Measurements from ENCODE around the gene EXO1.

Gene EXO1

GRCh38 chr1:241894016-241894415 lies 46.0 kb downstream of the EXO1 start:
- H3K36me3 ChIP-seq, result peaks cover 11% of the 10 kb centered on the region
- TF ChIP-seq CTCF (IDR thresholded peaks at IDR 0.05; ENCODE audit: low read depth, low read length), result no peak
- H3K27ac ChIP-seq, result no peak overlapping the region
- no peaks in the 10 kb centered on the region for H3K27me3 ChIP-seq (ENCODE audit: insufficient read depth, low read depth, severe bottlenecking)
- H3K4me3 ChIP-seq (ENCODE audit: low read depth, low read length), result no peak overlapping the region
- no peak for DNase-seq
- H3K9me3 ChIP-seq (ENCODE audit: severe bottlenecking), result no peaks in the 10 kb centered on the region

GRCh38 chr1:241895013-241895412 lies 47.0 kb downstream of the EXO1 start:
- no peak for TF ChIP-seq CTCF (IDR thresholded peaks at IDR 0.05; ENCODE audit: low read depth, low read length)
- Histone ChIP-seq H3K36me3 (peaks cover 10% of the 10 kb centered on the region), H3K4me3 (ENCODE audit: low read depth, low read length) (no peak overlapping the region), H3K27ac (no peak overlapping the region), H3K9me3 (ENCODE audit: severe bottlenecking) (no peaks in the 10 kb centered on the region), H3K27me3 (ENCODE audit: insufficient read depth, low read depth, severe bottlenecking) (no peaks in the 10 kb centered on the region)
- DNase-seq, result no peak

GRCh38 chr1:241896670-241896962 lies 48.6 kb downstream of the EXO1 start:
- DNase-seq, result no peak
- H3K9me3 ChIP-seq (ENCODE audit: severe bottlenecking), result no peaks in the 10 kb centered on the region
- no peaks in the 10 kb centered on the region for H3K36me3 ChIP-seq
- H3K4me3 ChIP-seq (ENCODE audit: low read depth, low read length), result no peak overlapping the region
- H3K27me3 ChIP-seq (ENCODE audit: insufficient read depth, low read depth, severe bottlenecking), result no peaks in the 10 kb centered on the region
- no peak overlapping the region for H3K27ac ChIP-seq
- TF ChIP-seq CTCF (IDR thresholded peaks at IDR 0.05; ENCODE audit: low read depth, low read length), result no peak

- no peak overlapping the region for H3K4me3 ChIP-seq (ENCODE audit: low read depth, low read length)
- H3K9me3 ChIP-seq (ENCODE audit: severe bottlenecking), result no peaks in the 10 kb centered on the region
- H3K36me3 ChIP-seq, result no peaks in the 10 kb centered on the region
- no peak for TF ChIP-seq CTCF (IDR thresholded peaks at IDR 0.05; ENCODE audit: low read depth, low read length)
- H3K27ac ChIP-seq, result no peak overlapping the region
- DNase-seq, result no peak
- H3K27me3 ChIP-seq (ENCODE audit: insufficient read depth, low read depth, severe bottlenecking), result no peaks in the 10 kb centered on the region
Observed at GRCh38 chr1:241899210-241899609, 51.2 kb downstream of the EXO1 start.

GRCh38 chr1:241900381-241900780 lies 52.4 kb downstream of the EXO1 start:
- Histone ChIP-seq H3K27ac (no peak overlapping the region), H3K27me3 (ENCODE audit: insufficient read depth, low read depth, severe bottlenecking) (no peaks in the 10 kb centered on the region), H3K4me3 (ENCODE audit: low read depth, low read length) (no peak overlapping the region), H3K36me3 (no peaks in the 10 kb centered on the region), H3K9me3 (ENCODE audit: severe bottlenecking) (no peaks in the 10 kb centered on the region)
- no peak for TF ChIP-seq CTCF (IDR thresholded peaks at IDR 0.05; ENCODE audit: low read depth, low read length)
- DNase-seq, result no peak

GRCh38 chr1:241902391-241903065 lies 54.5 kb downstream of the EXO1 start:
- Histone ChIP-seq H3K27ac (no peak overlapping the region), H3K9me3 (ENCODE audit: severe bottlenecking) (no peaks in the 10 kb centered on the region), H3K4me3 (ENCODE audit: low read depth, low read length) (no peak overlapping the region), H3K36me3 (no peaks in the 10 kb centered on the region), H3K27me3 (ENCODE audit: insufficient read depth, low read depth, severe bottlenecking) (no peaks in the 10 kb centered on the region)
- no peak for DNase-seq
- TF ChIP-seq CTCF (IDR thresholded peaks at IDR 0.05; ENCODE audit: low read depth, low read length), result no peak

All from WERI-Rb-1 (cell line).